Transverse colon (tissue), 4 donors: ENCODE measurements around the gene CMTM1. TPM values are rescaled to one million over a fixed set of nuclear protein-coding genes. Genes with fewer than 3 reads are reported as not detected.

ENCODE experiments used
- DNase-seq: peaks from one replicate; pipeline ENCODE4 v3.0.0-alpha.2; 2019
- H3K27ac ChIP-seq, 4 donors: fragments of 200-600 bp; sonication (generic); 2 replicates each; pipeline ENCODE4 v1.5.1; 2016 to 2018; ENCODE audit warnings: inconsistent platforms in 4 of 4
- H3K27me3 ChIP-seq: fragments of 200-600 bp; sonication (generic); 2 replicates; pipeline ENCODE4 v1.5.1; 2017; ENCODE audit warnings: inconsistent platforms
- H3K36me3 ChIP-seq, 4 donors: fragments of 200-600 bp; sonication (generic); 2 replicates each; pipeline ENCODE4 v1.5.1; 2017 to 2019; ENCODE audit warnings: inconsistent platforms in 4 of 4
- H3K4me1 ChIP-seq, 4 donors: fragments of 200-600 bp; sonication (generic); 2 replicates each; pipeline ENCODE4 v1.5.1; 2017 to 2020; ENCODE audit warnings: inconsistent platforms in 4 of 4
- H3K4me3 ChIP-seq, 4 donors: fragments of 200-600 bp; sonication (generic); 1 replicate in 1 of 4; 2 replicates in 3 of 4; pipeline versions ENCODE4 v1.5.1 to v1.6.1; 2017 to 2019; ENCODE audit warnings: inconsistent platforms in 4 of 4
- H3K9me3 ChIP-seq, 2 donors: fragments of 200-600 bp; sonication (generic); 2 replicates each; pipeline ENCODE4 v1.5.1; 2017 to 2019; ENCODE audit warnings: inconsistent platforms in 2 of 2
- CTCF ChIP-seq, 5 experiments: fragments of 200-600 bp in 3 of 5; fragments of 450-650 bp in 2 of 5; sonication (generic) in 3 of 5; IDR thresholded peaks; 1 replicate in 2 of 5; 2 replicates in 3 of 5; pipeline ENCODE4 v1.5.1; 2016 to 2017; ENCODE audit warnings: antibody characterized with exemption in 5 of 5, inconsistent platforms in 3 of 5, mild to moderate bottlenecking in 2 of 5, moderate library complexity in 1 of 5
- EP300 ChIP-seq: sonication (generic); formaldehyde crosslinking; IDR thresholded peaks from one replicate; pipeline ENCODE4 v1.6.1; 2017; ENCODE audit warnings: antibody characterized with exemption, low read depth
- POLR2A ChIP-seq: fragments of 450-650 bp; IDR thresholded peaks from one replicate; pipeline ENCODE4 v1.6.1; 2016; ENCODE audit warnings: antibody characterized with exemption, mild to moderate bottlenecking, moderate library complexity
- POLR2AphosphoS5 ChIP-seq, 3 donors: sonication (generic); formaldehyde crosslinking; IDR thresholded peaks; one replicate each; pipeline ENCODE4 v1.6.1; 2016; ENCODE audit warnings: antibody characterized with exemption in 3 of 3
- WGBS, 2 donors: methylation state at CpG; one replicate each; pipeline ENCODE4 v1.1.5; 2018; ENCODE audit warnings: low coverage in 1 of 2; 5-methylcytosine and 5-hydroxymethylcytosine counted together
- in situ Hi-C, 4 donors: fragments of 200-750 bp; cut with MboI; loops; one replicate each; pipeline versions ENCODE4 v1.15.0 to v1.15.1; 2017; ENCODE audit warnings: low sequenced_read_pairs in 3 of 4, low pct_ligation_motif_present in 1 of 4, low pct_unique_long_range_greater_than_20kb in 1 of 4
- intact Hi-C: fragments of 100-400 bp; cut with DNase I; formaldehyde crosslinking; loops from one replicate; pipeline ENCODE4 v1.15.1; 2023; ENCODE audit warnings: low total_unique reads
- total RNA-seq, 4 donors: library from RNA; depleted of rRNA; stranded (reverse); fragments of >200 nt; gene quantifications; one replicate each; pipeline ENCODE4 v1.1.0, GENCODE V29; 2016

CMTM1 gene
- total RNA-seq, 4 donors from 2014 or later: 2.0 to 34.2 (median 4.0) TPM; not detected in 1

- in situ Hi-C loops: no loop called here
Measured at GRCh38 chr16:66569131-66569530, 2.9 kb downstream of the CMTM1 start.

GRCh38 chr16:66569827-66570405 is 3.7 kb downstream of the CMTM1 start:
- Histone ChIP-seq H3K9me3 (no peaks in the 10 kb centered on the region), H3K4me1 (peaks cover 0 to 11% (median 5%) of the 10 kb centered on the region in 4 donors), H3K36me3 (peaks cover 0 to 24% (median 5%) of the 10 kb centered on the region in 4 donors), H3K27ac (no peak overlapping the region), H3K27me3 (no peaks in the 10 kb centered on the region), H3K4me3 (no peak overlapping the region)
- DNase-seq: no peak
- intact Hi-C loops (no loop called here), in situ Hi-C loops (no loop called here)
- WGBS, 2 donors: 57% methylated on average over 3 of the region's 3 CpGs
- TF ChIP-seq POLR2A: no peak
- TF ChIP-seq CTCF (IDR thresholded peaks at IDR 0.05): no peak
- no peak for TF ChIP-seq POLR2AphosphoS5 (IDR thresholded peaks at IDR 0.05)
- TF ChIP-seq EP300: no peak

More at GRCh38 chr16:66569131-66569530, 2.9 kb downstream of the CMTM1 start:
- intact Hi-C loops: no loop called here
- Histone ChIP-seq H3K4me3 (no peak overlapping the region), H3K27me3 (no peaks in the 10 kb centered on the region), H3K36me3 (peaks cover 0 to 27% (median 5%) of the 10 kb centered on the region in 4 donors), H3K4me1 (peaks cover 0 to 11% (median 5%) of the 10 kb centered on the region in 4 donors), H3K9me3 (no peaks in the 10 kb centered on the region), H3K27ac (no peak overlapping the region)
- WGBS, 2 donors: 92 to 100% methylated on average over 1 of the region's 1 CpG
- DNase-seq: no peak
- TF ChIP-seq POLR2AphosphoS5 (IDR thresholded peaks at IDR 0.05) (no peak), EP300 (no peak), CTCF (IDR thresholded peaks at IDR 0.05) (no peak), POLR2A (no peak)

- Histone ChIP-seq H3K9me3 (no peaks in the 10 kb centered on the region), H3K4me3 (no peak overlapping the region), H3K27me3 (peaks cover 3% of the 10 kb centered on the region), H3K27ac (no peak overlapping the region), H3K4me1 (peaks cover 0 to 11% (median 5%) of the 10 kb centered on the region in 4 donors), H3K36me3 (peaks cover 0 to 3% (median 0%) of the 10 kb centered on the region in 4 donors)
- WGBS, 2 donors: 59% methylated on average over 2 of the region's 2 CpGs; no CpG with 5 or more reads in 1 of the 2 donors
- no peak for TF ChIP-seq POLR2AphosphoS5 (IDR thresholded peaks at IDR 0.05)
- no peak for TF ChIP-seq EP300
- no peak for TF ChIP-seq CTCF (IDR thresholded peaks at IDR 0.05)
- TF ChIP-seq POLR2A: no peak
- in situ Hi-C loops: no loop called here
- intact Hi-C loops: no loop called here
- no peak for DNase-seq
Measured at GRCh38 chr16:66572356-66572755, 6.1 kb downstream of the CMTM1 start.

- Histone ChIP-seq H3K4me3 (no peak overlapping the region), H3K4me1 (peaks cover 0 to 20% (median 12%) of the 10 kb centered on the region in 4 donors), H3K27me3 (peaks cover 20% of the 10 kb centered on the region), H3K27ac (no peak overlapping the region), H3K36me3 (no peaks in the 10 kb centered on the region), H3K9me3 (no peaks in the 10 kb centered on the region)
- in situ Hi-C loops (no loop called here), intact Hi-C loops (no loop called here)
- 94 to 100% methylated on average over 1 of the region's 1 CpG for WGBS, 2 donors
- no peak for TF ChIP-seq EP300
- no peak for TF ChIP-seq POLR2AphosphoS5 (IDR thresholded peaks at IDR 0.05)
- no peak for TF ChIP-seq POLR2A
- TF ChIP-seq CTCF (IDR thresholded peaks at IDR 0.05): no peak
- no peak for DNase-seq
Measured at GRCh38 chr16:66574081-66574480, 7.8 kb downstream of the CMTM1 start.
